Measurements from ENCODE around the gene CEP85. TPM values are rescaled to one million over a fixed set of nuclear protein-coding genes. Genes with fewer than 3 reads are reported as not detected.
"Not testable (repeated sequence)": the region's sequence is repeated elsewhere in the genome, so short reads cannot be mapped to it uniquely, and the experiment has no call there.

The CEP85 gene
- total RNA-seq, 1 experiment from 2014 or later = 19.7 TPM

GRCh38 chr1:26291939-26292338, 57.9 kb downstream of the CEP85 start:
- H3K9me3 ChIP-seq = no peaks in the 10 kb centered on the region
- no peaks in the 10 kb centered on the region for H3K27me3 Mint-ChIP-seq (ENCODE audit: insufficient read depth, unreplicated experiment)
- TF ChIP-seq CTCF (IDR thresholded peaks at IDR 0.05; ENCODE audit: insufficient read depth in 1 of 2, low read depth in 1 of 2, low read length in 1 of 2, severe bottlenecking in 1 of 2, unreplicated experiment in 1 of 2) = no peak
- H3K4me3 Mint-ChIP-seq (ENCODE audit: unreplicated experiment) = no peak overlapping the region
- no peaks in the 10 kb centered on the region for H3K4me1 ChIP-seq
- H3K36me3 Mint-ChIP-seq (ENCODE audit: insufficient read depth, unreplicated experiment) = peaks cover 4% of the 10 kb centered on the region
- no TSS peak for BruUV-seq (replicated peaks)
- CTCF ChIA-PET = no interaction called here
- H3K36me3 ChIP-seq (ENCODE audit: control insufficient read depth, insufficient read depth, low read length) = no peaks in the 10 kb centered on the region
- intact Hi-C loops (cut with micrococcal nuclease; ENCODE audit: unreplicated experiment) = no loop called here
- DNase-seq = no peak
- H3K4me1 Mint-ChIP-seq (ENCODE audit: low read depth, unreplicated experiment) = no peaks in the 10 kb centered on the region
- no peaks in the 10 kb centered on the region for H3K9me3 Mint-ChIP-seq (ENCODE audit: unreplicated experiment)
- no peak overlapping the region for H3K27ac Mint-ChIP-seq (ENCODE audit: unreplicated experiment)
- POLR2A ChIA-PET = no interaction called here
- no peak overlapping the region for H3K4me3 ChIP-seq (ENCODE audit: low read depth, low read length)
- no peaks in the 10 kb centered on the region for H3K27me3 ChIP-seq (replicated peaks; ENCODE audit: control insufficient read depth, insufficient read depth, low read length)

GRCh38 chr1:26292735-26293134, 58.7 kb downstream of the CEP85 start:
- H3K36me3 Mint-ChIP-seq (ENCODE audit: insufficient read depth, unreplicated experiment); DNase-seq; H3K36me3 ChIP-seq (ENCODE audit: control insufficient read depth, insufficient read depth, low read length); intact Hi-C loops (cut with micrococcal nuclease; ENCODE audit: unreplicated experiment); H3K4me1 ChIP-seq; H3K4me1 Mint-ChIP-seq (ENCODE audit: low read depth, unreplicated experiment); H3K9me3 Mint-ChIP-seq (ENCODE audit: unreplicated experiment); H3K9me3 ChIP-seq; BruUV-seq (replicated peaks); H3K4me3 Mint-ChIP-seq (ENCODE audit: unreplicated experiment); H3K27me3 Mint-ChIP-seq (ENCODE audit: insufficient read depth, unreplicated experiment); H3K27ac Mint-ChIP-seq (ENCODE audit: unreplicated experiment); H3K27me3 ChIP-seq (replicated peaks; ENCODE audit: control insufficient read depth, insufficient read depth, low read length); H3K4me3 ChIP-seq (ENCODE audit: low read depth, low read length); POLR2A ChIA-PET: not testable (repeated sequence)
- CTCF ChIA-PET = interaction anchor here (0.7 kb wide), 1 partner anchor 72 kb away, joined by 3 read pairs; no protein-coding TSS in a partner anchor

- Histone ChIP-seq H3K36me3 (ENCODE audit: control insufficient read depth, insufficient read depth, low read length) (no peaks in the 10 kb centered on the region), H3K9me3 (no peaks in the 10 kb centered on the region), H3K27me3 (replicated peaks; ENCODE audit: control insufficient read depth, insufficient read depth, low read length) (no peaks in the 10 kb centered on the region), H3K4me1 (no peaks in the 10 kb centered on the region), H3K4me3 (ENCODE audit: low read depth, low read length) (no peak overlapping the region)
- no TSS peak for BruUV-seq (replicated peaks)
- Mint-ChIP-seq H3K4me3 (ENCODE audit: unreplicated experiment) (no peak overlapping the region), H3K36me3 (ENCODE audit: insufficient read depth, unreplicated experiment) (peaks cover 4% of the 10 kb centered on the region), H3K9me3 (ENCODE audit: unreplicated experiment) (no peaks in the 10 kb centered on the region), H3K27ac (ENCODE audit: unreplicated experiment) (no peak overlapping the region), H3K27me3 (ENCODE audit: insufficient read depth, unreplicated experiment) (no peaks in the 10 kb centered on the region), H3K4me1 (ENCODE audit: low read depth, unreplicated experiment) (no peaks in the 10 kb centered on the region)
- POLR2A ChIA-PET = no interaction called here
- DNase-seq = no peak
- intact Hi-C loops (cut with micrococcal nuclease; ENCODE audit: unreplicated experiment) = no loop called here
- no peak for TF ChIP-seq CTCF (IDR thresholded peaks at IDR 0.05; ENCODE audit: insufficient read depth in 1 of 2, low read depth in 1 of 2, low read length in 1 of 2, severe bottlenecking in 1 of 2, unreplicated experiment in 1 of 2)
- CTCF ChIA-PET = no interaction called here
Observed at GRCh38 chr1:26293911-26294463, 60.0 kb downstream of the CEP85 start.

Data from Caco-2 (cell line).